Esophagus squamous epithelium (tissue), 4 donors: ENCODE data around the gene SLC35F6.
"Not testable (repeated sequence)": the region's sequence is repeated elsewhere in the genome, so short reads cannot be mapped to it uniquely, and the experiment has no call there.

Source experiments
- CTCF ChIP-seq, 6 experiments: fragments of 450-650 bp in 4 of 6; fragments of 200-600 bp in 2 of 6; sonication (generic) in 2 of 6; IDR thresholded peaks; one replicate each; pipeline ENCODE4 v1.5.1; 2016 to 2019; ENCODE audit warnings: antibody characterized with exemption in 6 of 6, mild to moderate bottlenecking in 4 of 6, moderate library complexity in 4 of 6
- POLR2A ChIP-seq, 4 donors: fragments of 450-650 bp; IDR thresholded peaks; one replicate each; pipeline ENCODE4 v1.6.1; 2017; ENCODE audit warnings: antibody characterized with exemption in 4 of 4, mild to moderate bottlenecking in 4 of 4, moderate library complexity in 3 of 4

- TF ChIP-seq CTCF, POLR2A (IDR thresholded peaks at IDR 0.05): not testable (repeated sequence)
These were observed 3.1 kb upstream of the SLC35F6 start for GRCh38 chr2:26760991-26761390.
